HG02981 (cell line): ENCODE measurements around the gene SPOCK2.

Experiments used
- ATAC-seq: cut with Tn5 transposase; IDR thresholded peaks from one replicate; pipeline ENCODE4 v1.9.1; 2021; ENCODE audit warnings: mild to moderate bottlenecking, moderate library complexity; ENCODE audit not compliant: unreplicated experiment

Gene SPOCK2

GRCh38 chr10:72074574-72075375, 13.6 kb downstream of the SPOCK2 start:
- no peak for ATAC-seq

GRCh38 chr10:72073708-72074573, 14.4 kb downstream of the SPOCK2 start:
- ATAC-seq = no peak

GRCh38 chr10:72072639-72073038, 15.7 kb downstream of the SPOCK2 start:
- no peak for ATAC-seq

GRCh38 chr10:72072046-72072445, 16.3 kb downstream of the SPOCK2 start:
- ATAC-seq = no peak

GRCh38 chr10:72069751-72070526, 18.4 kb downstream of the SPOCK2 start:
- ATAC-seq = no peak

- ATAC-seq = no peak
These were observed 19.4 kb downstream of the SPOCK2 start for GRCh38 chr10:72068901-72069446.

- no peak for ATAC-seq
These were observed 20.1 kb downstream of the SPOCK2 start for GRCh38 chr10:72068126-72068765.

- ATAC-seq = no peak
These were observed 20.8 kb downstream of the SPOCK2 start for GRCh38 chr10:72067463-72068125.

GRCh38 chr10:72066318-72067284, 21.8 kb downstream of the SPOCK2 start:
- ATAC-seq = no peak

- ATAC-seq = no peak
These were observed 22.8 kb downstream of the SPOCK2 start for GRCh38 chr10:72065439-72066025.

GRCh38 chr10:72063703-72064391, 24.5 kb downstream of the SPOCK2 start:
- ATAC-seq = no peak

- no peak for ATAC-seq
These were observed 25.3 kb downstream of the SPOCK2 start for GRCh38 chr10:72062832-72063702.

- ATAC-seq = no peak
These were observed 26.0 kb downstream of the SPOCK2 start for GRCh38 chr10:72062382-72062781.

GRCh38 chr10:72061930-72062329, 26.4 kb downstream of the SPOCK2 start:
- ATAC-seq = no peak

GRCh38 chr10:72061491-72061890, 26.9 kb downstream of the SPOCK2 start:
- ATAC-seq = no peak

- ATAC-seq = no peak
These were observed 28.2 kb downstream of the SPOCK2 start for GRCh38 chr10:72059843-72060822.
